H9 (cell line): Measurements from ENCODE around the gene GARIN1A. TPM values are rescaled to one million over a fixed set of nuclear protein-coding genes. Genes with fewer than 3 reads are reported as not detected.

Experiments
- DNase-seq: peaks from one replicate; pipeline ENCODE4 v3.0.0-alpha.2; 2017
- H2AFZ ChIP-seq: one replicate; pipeline ENCODE4 v1.6.1; 2013; ENCODE audit warnings: mild to moderate bottlenecking, low read length, control low read depth, moderate library complexity
- H2AK5ac ChIP-seq: 2 replicates; pipeline ENCODE4 v1.6.1; 2013; ENCODE audit warnings: low read length, control low read depth, mixed read lengths; ENCODE audit not compliant: insufficient read length
- H2BK120ac ChIP-seq: one replicate; pipeline ENCODE4 v1.6.1; 2013; ENCODE audit warnings: low read depth, mild to moderate bottlenecking, low read length, control low read depth, inconsistent platforms; ENCODE audit not compliant: poor library complexity, severe bottlenecking
- H2BK12ac ChIP-seq: 2 replicates; pipeline ENCODE4 v1.6.1; 2013; ENCODE audit warnings: low read length, control low read depth, mixed read lengths, low read depth; ENCODE audit not compliant: insufficient read length
- H2BK15ac ChIP-seq: 2 replicates; pipeline ENCODE4 v1.6.1; 2013; ENCODE audit warnings: low read depth, low read length, control low read depth
- H2BK20ac ChIP-seq: one replicate; pipeline ENCODE4 v1.6.1; 2013; ENCODE audit warnings: low read depth, mild to moderate bottlenecking, low read length, control low read depth, inconsistent platforms; ENCODE audit not compliant: poor library complexity, severe bottlenecking
- H2BK5ac ChIP-seq: 2 replicates; pipeline ENCODE4 v1.6.1; 2013; ENCODE audit warnings: low read length, control low read depth, mixed read lengths; ENCODE audit not compliant: insufficient read length
- H3K14ac ChIP-seq: 2 replicates; pipeline ENCODE4 v1.6.1; 2013; ENCODE audit warnings: low read length, control low read depth; ENCODE audit not compliant: insufficient read depth
- H3K18ac ChIP-seq: 2 replicates; pipeline ENCODE4 v1.6.1; 2013; ENCODE audit warnings: low read depth, mild to moderate bottlenecking, mixed read lengths, low read length, control low read depth; ENCODE audit not compliant: insufficient read length
- H3K23ac ChIP-seq: 2 replicates; pipeline ENCODE4 v1.6.1; 2013; ENCODE audit warnings: low read length, control low read depth, mixed read lengths, low read depth; ENCODE audit not compliant: insufficient read length
- H3K23me2 ChIP-seq: 2 replicates; pipeline ENCODE4 v1.6.1; 2013; ENCODE audit warnings: low read depth, mild to moderate bottlenecking, mixed read lengths, low read length, control low read depth; ENCODE audit not compliant: insufficient read length, poor library complexity, severe bottlenecking
- H3K27ac ChIP-seq: 2 replicates; pipeline ENCODE4 v1.5.1; 2013; ENCODE audit warnings: low read length, control low read depth, mixed read lengths, low read depth; ENCODE audit not compliant: insufficient read length
- H3K27me3 ChIP-seq: 2 replicates; pipeline ENCODE4 v1.6.1; 2013; ENCODE audit warnings: low read length, control low read depth, inconsistent platforms; ENCODE audit not compliant: insufficient read depth
- H3K4ac ChIP-seq: 2 replicates; pipeline ENCODE4 v1.6.1; 2013; ENCODE audit warnings: low read depth, mild to moderate bottlenecking, control low read depth, inconsistent platforms, low read length, moderate library complexity
- H3K4me1 ChIP-seq: 2 replicates; pipeline ENCODE4 v1.6.1; 2013; ENCODE audit warnings: low read length, control low read depth, inconsistent platforms; ENCODE audit not compliant: insufficient read depth
- H3K4me2 ChIP-seq: 2 replicates; pipeline ENCODE4 v1.6.1; 2013; ENCODE audit warnings: low read length, control low read depth, mixed read lengths; ENCODE audit not compliant: insufficient read length, insufficient read depth
- H3K56ac ChIP-seq: 2 replicates; pipeline ENCODE4 v1.6.1; 2013; ENCODE audit warnings: low read depth, mild to moderate bottlenecking, mixed read lengths, low read length, control low read depth; ENCODE audit not compliant: insufficient read length
- H3K79me1 ChIP-seq: 2 replicates; pipeline ENCODE4 v1.6.1; 2013; ENCODE audit warnings: low read depth, mild to moderate bottlenecking, moderate library complexity, low read length, control low read depth, inconsistent platforms; ENCODE audit not compliant: insufficient read depth, poor library complexity, severe bottlenecking
- H3K79me2 ChIP-seq: 2 replicates; pipeline ENCODE4 v1.6.1; 2013; ENCODE audit warnings: low read length, control low read depth, inconsistent platforms; ENCODE audit not compliant: insufficient read depth
- H3K9ac ChIP-seq: 2 replicates; pipeline ENCODE4 v1.6.1; 2013; ENCODE audit warnings: low read length, control low read depth, mixed read lengths; ENCODE audit not compliant: insufficient read length; ENCODE audit errors: extremely low read depth
- H3K9me3 ChIP-seq: one replicate; pipeline ENCODE4 v1.6.1; 2013; ENCODE audit warnings: low read depth, low read length, inconsistent platforms; ENCODE audit not compliant: control insufficient read depth
- H3T11ph ChIP-seq: one replicate; pipeline ENCODE4 v1.6.1; 2013; ENCODE audit warnings: mild to moderate bottlenecking, low read length, control low read depth, inconsistent platforms
- H4K20me1 ChIP-seq: one replicate; pipeline ENCODE4 v1.6.1; 2013; ENCODE audit not compliant: control insufficient read depth, insufficient read length, insufficient read depth
- H4K5ac ChIP-seq: 2 replicates; pipeline ENCODE4 v1.6.1; 2013; ENCODE audit warnings: low read depth, mild to moderate bottlenecking, mixed read lengths, low read length, control low read depth; ENCODE audit not compliant: insufficient read length
- H4K8ac ChIP-seq: replicated peaks from 2 replicates; pipeline ENCODE4 v1.6.1; 2013; ENCODE audit warnings: low read length, control low read depth, mixed read lengths, low read depth; ENCODE audit not compliant: insufficient read length
- H4K91ac ChIP-seq: 2 replicates; pipeline ENCODE4 v1.6.1; 2013; ENCODE audit warnings: low read depth, mild to moderate bottlenecking, moderate library complexity, mixed read lengths, low read length, control low read depth; ENCODE audit not compliant: insufficient read length
- H3K27ac Mint-ChIP-seq, 3 experiments: 2 replicates in 2 of 3; 3 replicates in 1 of 3; pipeline ENCODE4 v1.8.0; 2020 to 2021; ENCODE audit warnings: mixed read lengths in 3 of 3, mild to moderate bottlenecking in 1 of 3, moderate library complexity in 1 of 3
- H3K27me3 Mint-ChIP-seq: 2 replicates; pipeline ENCODE4 v1.8.0; 2021; ENCODE audit warnings: low read depth, mild to moderate bottlenecking, moderate library complexity, mixed read lengths
- H3K36me3 Mint-ChIP-seq, 3 experiments: 2 replicates in 2 of 3; 3 replicates in 1 of 3; pipeline ENCODE4 v1.8.0; 2020 to 2021; ENCODE audit warnings: low read depth in 3 of 3, mixed read lengths in 3 of 3; ENCODE audit not compliant: insufficient read depth in 1 of 3
- H3K4me1 Mint-ChIP-seq, 2 experiments: 2 replicates each; pipeline ENCODE4 v1.8.0; 2020; ENCODE audit warnings: mixed read lengths in 2 of 2
- H3K4me3 Mint-ChIP-seq, 2 experiments: 2 replicates in 1 of 2; 3 replicates in 1 of 2; pipeline ENCODE4 v1.8.0; 2020 to 2021; ENCODE audit warnings: mild to moderate bottlenecking in 2 of 2, mixed read lengths in 2 of 2, moderate library complexity in 1 of 2
- H3K9me3 Mint-ChIP-seq, 2 experiments: 2 replicates in 1 of 2; 3 replicates in 1 of 2; pipeline ENCODE4 v1.8.0; 2020; ENCODE audit warnings: mild to moderate bottlenecking in 2 of 2, mixed read lengths in 2 of 2, moderate library complexity in 1 of 2
- WGBS: extraction: QIAGEN DNeasy Blood & Tissue Kit; methylation state at CpG from one replicate; pipeline ENCODE4 v1.1.7; 2013; ENCODE audit warnings: missing lambda C conversion rate, low lambda C conversion rate, mixed read lengths; ENCODE audit not compliant: insufficient read length; ENCODE audit errors: extremely low coverage; 5-methylcytosine and 5-hydroxymethylcytosine counted together
- total RNA-seq: library from RNA; stranded (reverse); gene quantifications from 2 replicates; pipeline ENCODE4 v1.2.1, GENCODE V29; 2021
- TF ChIP-seq, protein P1 (sequence below): fragments of 200-600 bp; sonication (generic); conservative IDR thresholded peaks from 3 replicates; pipeline ENCODE4 v1.8.0; 2021; ENCODE audit warnings: antibody characterized with exemption, mild to moderate bottlenecking

GARIN1A gene
- total RNA-seq, 1 experiment from 2014 or later = 0.98 TPM

- Histone ChIP-seq H3T11ph (peak overlapping the region; percentile 25), H3K79me2 (no peaks in the 10 kb centered on the region), H3K4ac (no peak overlapping the region), H3K9ac (no peak overlapping the region), H3K4me2 (no peak overlapping the region), H3K4me1 (peaks cover 3% of the 10 kb centered on the region; the same call in 1 of the 2 replicates), H4K8ac (no peak overlapping the region), H2BK120ac (peak overlapping the region; percentile 29), H3K27me3 (no peaks in the 10 kb centered on the region), H2AFZ (no peak overlapping the region), H4K91ac (no peak overlapping the region), H4K5ac (no peak overlapping the region), H3K23me2 (no peaks in the 10 kb centered on the region), H4K20me1 (no peaks in the 10 kb centered on the region), H3K9me3 (no peaks in the 10 kb centered on the region), H3K18ac (no peak overlapping the region), H2AK5ac (no peak overlapping the region), H2BK12ac (no peak overlapping the region), H3K14ac (no peak overlapping the region), H2BK20ac (no peak overlapping the region), H3K23ac (no peak overlapping the region), H3K79me1 (no peaks in the 10 kb centered on the region), H2BK15ac (no peak overlapping the region), H3K56ac (no peak overlapping the region), H3K27ac (no peak overlapping the region), H2BK5ac (no peak overlapping the region)
- no peak for DNase-seq
- Mint-ChIP-seq H3K4me3 (no peak overlapping the region), H3K36me3 (peaks cover 0 to 4% (median 0%) of the 10 kb centered on the region in 3 experiments; a peak in 2 of 7 replicates), H3K4me1 (peaks cover 39 to 52% of the 10 kb centered on the region in 2 experiments), H3K27ac (peak overlapping the region in 2 of 3 experiments; percentile 92 to 94; a peak in 4 of 7 replicates), H3K27me3 (no peaks in the 10 kb centered on the region), H3K9me3 (no peaks in the 10 kb centered on the region; a peak in 1 of 5 replicates)
- TF ChIP-seq, protein P1, sequence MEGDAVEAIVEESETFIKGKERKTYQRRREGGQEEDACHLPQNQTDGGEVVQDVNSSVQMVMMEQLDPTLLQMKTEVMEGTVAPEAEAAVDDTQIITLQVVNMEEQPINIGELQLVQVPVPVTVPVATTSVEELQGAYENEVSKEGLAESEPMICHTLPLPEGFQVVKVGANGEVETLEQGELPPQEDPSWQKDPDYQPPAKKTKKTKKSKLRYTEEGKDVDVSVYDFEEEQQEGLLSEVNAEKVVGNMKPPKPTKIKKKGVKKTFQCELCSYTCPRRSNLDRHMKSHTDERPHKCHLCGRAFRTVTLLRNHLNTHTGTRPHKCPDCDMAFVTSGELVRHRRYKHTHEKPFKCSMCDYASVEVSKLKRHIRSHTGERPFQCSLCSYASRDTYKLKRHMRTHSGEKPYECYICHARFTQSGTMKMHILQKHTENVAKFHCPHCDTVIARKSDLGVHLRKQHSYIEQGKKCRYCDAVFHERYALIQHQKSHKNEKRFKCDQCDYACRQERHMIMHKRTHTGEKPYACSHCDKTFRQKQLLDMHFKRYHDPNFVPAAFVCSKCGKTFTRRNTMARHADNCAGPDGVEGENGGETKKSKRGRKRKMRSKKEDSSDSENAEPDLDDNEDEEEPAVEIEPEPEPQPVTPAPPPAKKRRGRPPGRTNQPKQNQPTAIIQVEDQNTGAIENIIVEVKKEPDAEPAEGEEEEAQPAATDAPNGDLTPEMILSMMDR = no peak
- no CpG with 5 or more reads among the region's 3 CpGs for WGBS
Measured at GRCh38 chr7:128708235-128708634, 36.1 kb downstream of the GARIN1A start.
